GM13976 (cell line): Measurements from ENCODE around the gene IL6.
"Not testable (repeated sequence)": the region's sequence is repeated elsewhere in the genome, so short reads cannot be mapped to it uniquely, and the experiment has no call there.

Experiments used
- DNase-seq: peaks from one replicate; pipeline ENCODE4 v3.0.0; 2012; ENCODE audit warnings: low spot score
- CTCF ChIP-seq: IDR thresholded peaks from 2 replicates; pipeline ENCODE4 v1.5.1; 2012; ENCODE audit warnings: borderline replicate concordance, mild to moderate bottlenecking; ENCODE audit not compliant: insufficient read depth; ENCODE audit errors: extremely low read depth, missing control alignments, control extremely low read depth
- in situ Hi-C: fragments of 300-500 bp; cut with MboI; formaldehyde crosslinking; loops from one replicate; pipeline ENCODE4 v1.12.0; 2022; ENCODE audit warnings: low sequenced_read_pairs, mixed read lengths, inconsistent platforms; ENCODE audit not compliant: unreplicated experiment

The IL6 gene

GRCh38 chr7:22686620-22687019 lies 40.4 kb upstream of the IL6 start:
- no peak for TF ChIP-seq CTCF
- no peak for DNase-seq
- in situ Hi-C loops: no loop called here

- in situ Hi-C loops: no loop called here
- no peak for DNase-seq
- no peak for TF ChIP-seq CTCF
These were observed 38.9 kb upstream of the IL6 start for GRCh38 chr7:22688084-22688483.

- DNase-seq, in situ Hi-C loops: not testable (repeated sequence)
These were observed 38.1 kb upstream of the IL6 start for GRCh38 chr7:22688934-22689333.

- in situ Hi-C loops: no loop called here
- TF ChIP-seq CTCF: no peak
- DNase-seq: no peak
These were observed 32.3 kb upstream of the IL6 start for GRCh38 chr7:22694597-22695207.

GRCh38 chr7:22695476-22696132 lies 31.4 kb upstream of the IL6 start:
- in situ Hi-C loops: no loop called here
- DNase-seq: no peak
- no peak for TF ChIP-seq CTCF

- in situ Hi-C loops: no loop called here
- no peak for DNase-seq
- no peak for TF ChIP-seq CTCF
These were observed 30.3 kb upstream of the IL6 start for GRCh38 chr7:22696541-22697228.

- no peak for DNase-seq
- TF ChIP-seq CTCF: no peak
- in situ Hi-C loops: no loop called here
These were observed 29.6 kb upstream of the IL6 start for GRCh38 chr7:22697322-22697859.
